ENCODE results near the gene EIF4E2.

Gene EIF4E2

GRCh38 chr2:232539298-232540231, 10.9 kb upstream of the EIF4E2 start, which contains the start of gene CHRNG:
Gene CHRNG (plus strand): TSS chr2:232539692. CDS start chr2:232539748, 56 bp downstream.
- H3K4me2 ChIP-seq (ENCODE audit: low read length): no peak within 1 kb of the TSS
- no peaks in the 10 kb centered on the region for H3K27me3 ChIP-seq (ENCODE audit: control insufficient read depth, insufficient read depth, low read length)
- no peaks in the 10 kb centered on the region for H3K4me1 ChIP-seq
- no peak within 1 kb of the TSS for H2AFZ ChIP-seq
- no peak within 1 kb of the TSS for H3K9ac ChIP-seq
- no peaks in the 10 kb centered on the region for H3K9me3 ChIP-seq (ENCODE audit: control insufficient read depth, low read length)
- H3K4me3 ChIP-seq (ENCODE audit: low read depth, low read length): no peak within 1 kb of the TSS
- H3K79me2 ChIP-seq: no peaks in the 10 kb centered on the region
- H3K27ac ChIP-seq: no peak within 1 kb of the TSS
- no peaks in the 10 kb centered on the region for H3K36me3 ChIP-seq (ENCODE audit: control insufficient read depth, insufficient read depth, low read length)
- TF ChIP-seq, protein P1, sequence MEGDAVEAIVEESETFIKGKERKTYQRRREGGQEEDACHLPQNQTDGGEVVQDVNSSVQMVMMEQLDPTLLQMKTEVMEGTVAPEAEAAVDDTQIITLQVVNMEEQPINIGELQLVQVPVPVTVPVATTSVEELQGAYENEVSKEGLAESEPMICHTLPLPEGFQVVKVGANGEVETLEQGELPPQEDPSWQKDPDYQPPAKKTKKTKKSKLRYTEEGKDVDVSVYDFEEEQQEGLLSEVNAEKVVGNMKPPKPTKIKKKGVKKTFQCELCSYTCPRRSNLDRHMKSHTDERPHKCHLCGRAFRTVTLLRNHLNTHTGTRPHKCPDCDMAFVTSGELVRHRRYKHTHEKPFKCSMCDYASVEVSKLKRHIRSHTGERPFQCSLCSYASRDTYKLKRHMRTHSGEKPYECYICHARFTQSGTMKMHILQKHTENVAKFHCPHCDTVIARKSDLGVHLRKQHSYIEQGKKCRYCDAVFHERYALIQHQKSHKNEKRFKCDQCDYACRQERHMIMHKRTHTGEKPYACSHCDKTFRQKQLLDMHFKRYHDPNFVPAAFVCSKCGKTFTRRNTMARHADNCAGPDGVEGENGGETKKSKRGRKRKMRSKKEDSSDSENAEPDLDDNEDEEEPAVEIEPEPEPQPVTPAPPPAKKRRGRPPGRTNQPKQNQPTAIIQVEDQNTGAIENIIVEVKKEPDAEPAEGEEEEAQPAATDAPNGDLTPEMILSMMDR (IDR thresholded peaks at IDR 0.05): no peak

DNA sequence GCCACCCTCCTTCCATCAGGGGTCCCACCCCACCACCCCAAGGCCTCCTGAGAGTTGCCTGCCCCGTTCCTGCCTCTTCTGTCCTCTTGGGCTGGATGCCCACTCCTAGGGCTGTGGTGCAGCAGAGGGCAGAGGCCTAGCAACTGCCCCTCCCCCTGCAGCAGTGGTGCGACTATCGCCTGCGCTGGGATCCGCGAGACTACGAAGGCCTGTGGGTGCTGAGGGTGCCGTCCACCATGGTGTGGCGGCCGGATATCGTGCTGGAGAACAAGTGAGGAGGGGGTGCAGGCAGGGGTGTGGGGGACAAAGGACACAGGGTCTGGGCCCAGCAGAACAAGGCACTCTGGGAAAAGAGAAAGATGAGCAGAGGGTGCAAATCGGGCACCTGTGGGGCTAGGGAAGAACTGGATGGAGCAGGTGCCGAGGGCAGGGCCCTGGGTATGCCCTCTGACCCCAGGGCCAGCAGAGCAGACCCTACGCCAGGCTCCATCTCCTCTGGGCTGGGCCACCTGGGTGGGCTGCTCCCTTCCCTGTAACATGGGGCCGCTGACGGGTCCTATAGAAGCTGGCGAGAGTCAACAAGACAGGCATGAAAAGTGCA, 9.9 kb upstream of the EIF4E2 start:
- Histone ChIP-seq H3K4me3 (ENCODE audit: low read depth, low read length) (no peak overlapping the region), H3K79me2 (no peaks in the 10 kb centered on the region), H3K4me1 (no peaks in the 10 kb centered on the region), H2AFZ (no peak overlapping the region), H3K27ac (no peak overlapping the region), H3K9ac (no peak overlapping the region), H3K27me3 (ENCODE audit: control insufficient read depth, insufficient read depth, low read length) (no peaks in the 10 kb centered on the region), H3K4me2 (ENCODE audit: low read length) (no peak overlapping the region), H3K9me3 (ENCODE audit: control insufficient read depth, low read length) (no peaks in the 10 kb centered on the region), H3K36me3 (ENCODE audit: control insufficient read depth, insufficient read depth, low read length) (no peaks in the 10 kb centered on the region)
- TF ChIP-seq, protein P1 (IDR thresholded peaks at IDR 0.05): no peak

DNA sequence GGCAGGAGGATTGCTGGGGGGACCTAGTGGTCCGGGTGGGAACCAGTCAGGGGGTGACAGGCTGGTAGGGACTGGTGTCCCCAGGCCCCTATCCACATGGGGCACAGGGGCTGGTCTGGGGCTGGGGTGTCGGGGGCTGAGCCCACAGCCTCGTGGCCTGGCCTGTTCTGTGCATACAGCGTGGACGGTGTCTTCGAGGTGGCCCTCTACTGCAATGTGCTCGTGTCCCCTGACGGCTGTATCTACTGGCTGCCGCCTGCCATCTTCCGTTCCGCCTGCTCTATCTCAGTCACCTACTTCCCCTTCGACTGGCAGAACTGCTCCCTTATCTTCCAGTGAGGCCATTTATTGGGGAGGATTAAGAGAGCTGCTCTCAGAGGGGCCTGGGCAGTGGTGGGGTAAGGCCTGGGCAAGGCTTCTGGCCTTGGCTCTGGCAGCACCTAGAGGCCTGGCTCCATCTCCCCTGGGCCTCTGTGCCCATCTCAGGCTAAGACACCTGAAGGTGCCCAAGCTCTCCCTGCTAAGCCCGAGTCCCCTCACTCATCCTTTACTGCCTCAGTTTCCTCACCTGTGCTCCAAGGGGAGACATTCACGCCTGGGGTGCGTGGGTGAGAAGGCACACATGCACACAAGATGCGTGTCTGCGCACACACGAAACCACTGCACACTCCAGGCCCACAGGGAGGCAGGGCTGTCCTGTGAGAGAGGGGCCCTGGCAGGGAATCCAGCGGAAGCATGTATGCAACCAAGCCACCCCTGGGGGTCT, 9.1 kb upstream of the EIF4E2 start:
- Histone ChIP-seq H3K4me3 (ENCODE audit: low read depth, low read length) (no peak overlapping the region), H3K27ac (no peak overlapping the region), H3K27me3 (ENCODE audit: control insufficient read depth, insufficient read depth, low read length) (no peaks in the 10 kb centered on the region), H3K4me2 (ENCODE audit: low read length) (no peak overlapping the region), H3K79me2 (no peaks in the 10 kb centered on the region), H3K36me3 (ENCODE audit: control insufficient read depth, insufficient read depth, low read length) (no peaks in the 10 kb centered on the region), H3K4me1 (no peaks in the 10 kb centered on the region), H3K9ac (no peak overlapping the region), H2AFZ (no peak overlapping the region), H3K9me3 (ENCODE audit: control insufficient read depth, low read length) (no peaks in the 10 kb centered on the region)
- TF ChIP-seq, protein P1 (IDR thresholded peaks at IDR 0.05): no peak

DNA sequence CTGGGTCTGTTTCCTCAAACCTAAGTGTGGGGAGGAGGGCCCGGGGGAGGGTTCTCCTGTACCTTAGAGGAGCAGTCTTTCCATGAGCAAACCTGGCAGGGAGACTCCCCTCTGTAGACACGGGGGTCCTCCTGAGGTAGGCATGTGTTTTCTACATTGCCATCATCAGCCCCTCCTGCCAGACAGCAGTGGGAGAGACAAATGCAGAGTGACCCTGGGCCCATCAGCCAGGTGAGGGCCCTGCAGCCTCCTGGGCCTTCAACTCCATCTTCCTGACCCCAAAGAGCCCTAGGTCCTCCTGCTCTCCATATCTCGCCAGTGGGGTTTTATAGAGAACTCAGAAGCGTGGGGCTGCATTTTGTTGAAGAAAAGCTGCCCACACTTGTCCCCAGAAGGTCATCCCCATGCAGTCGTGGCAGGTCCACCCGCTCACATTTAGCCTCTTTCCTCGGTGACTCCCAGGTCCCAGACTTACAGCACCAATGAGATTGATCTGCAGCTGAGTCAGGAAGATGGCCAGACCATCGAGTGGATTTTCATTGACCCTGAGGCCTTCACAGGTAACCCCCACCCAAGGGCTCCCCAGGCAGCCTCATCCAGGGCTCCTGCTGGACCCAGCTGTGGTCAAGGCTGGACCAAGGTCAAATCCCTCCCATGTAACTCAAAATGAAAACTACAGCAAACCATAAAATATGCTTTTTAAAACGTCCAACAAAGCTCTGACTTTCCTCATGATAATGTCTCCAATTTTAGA, 8.4 kb upstream of the EIF4E2 start:
- Histone ChIP-seq H3K4me3 (ENCODE audit: low read depth, low read length) (no peak overlapping the region), H3K9ac (no peak overlapping the region)

More for the DNA sequence above, 8.4 kb upstream of the EIF4E2 start:
- Histone ChIP-seq H2AFZ (no peak overlapping the region), H3K4me1 (no peaks in the 10 kb centered on the region), H3K4me2 (ENCODE audit: low read length) (no peak overlapping the region), H3K27me3 (ENCODE audit: control insufficient read depth, insufficient read depth, low read length) (no peaks in the 10 kb centered on the region), H3K9me3 (ENCODE audit: control insufficient read depth, low read length) (no peaks in the 10 kb centered on the region), H3K27ac (no peak overlapping the region), H3K36me3 (ENCODE audit: control insufficient read depth, insufficient read depth, low read length) (no peaks in the 10 kb centered on the region), H3K79me2 (no peaks in the 10 kb centered on the region)
- TF ChIP-seq, protein P1 (IDR thresholded peaks at IDR 0.05): no peak

Data from parathyroid adenoma (tissue), 2 donors.